GM21825 (cell line): Measurements from ENCODE around the gene HSPA6.
"Not testable (repeated sequence)": the region's sequence is repeated elsewhere in the genome, so short reads cannot be mapped to it uniquely, and the experiment has no call there.

Source experiments
- ATAC-seq: cut with Tn5 transposase; IDR thresholded peaks from one replicate; pipeline ENCODE4 v1.9.1; 2021; ENCODE audit warnings: mild to moderate bottlenecking, moderate library complexity; ENCODE audit not compliant: unreplicated experiment

The HSPA6 gene

DNA sequence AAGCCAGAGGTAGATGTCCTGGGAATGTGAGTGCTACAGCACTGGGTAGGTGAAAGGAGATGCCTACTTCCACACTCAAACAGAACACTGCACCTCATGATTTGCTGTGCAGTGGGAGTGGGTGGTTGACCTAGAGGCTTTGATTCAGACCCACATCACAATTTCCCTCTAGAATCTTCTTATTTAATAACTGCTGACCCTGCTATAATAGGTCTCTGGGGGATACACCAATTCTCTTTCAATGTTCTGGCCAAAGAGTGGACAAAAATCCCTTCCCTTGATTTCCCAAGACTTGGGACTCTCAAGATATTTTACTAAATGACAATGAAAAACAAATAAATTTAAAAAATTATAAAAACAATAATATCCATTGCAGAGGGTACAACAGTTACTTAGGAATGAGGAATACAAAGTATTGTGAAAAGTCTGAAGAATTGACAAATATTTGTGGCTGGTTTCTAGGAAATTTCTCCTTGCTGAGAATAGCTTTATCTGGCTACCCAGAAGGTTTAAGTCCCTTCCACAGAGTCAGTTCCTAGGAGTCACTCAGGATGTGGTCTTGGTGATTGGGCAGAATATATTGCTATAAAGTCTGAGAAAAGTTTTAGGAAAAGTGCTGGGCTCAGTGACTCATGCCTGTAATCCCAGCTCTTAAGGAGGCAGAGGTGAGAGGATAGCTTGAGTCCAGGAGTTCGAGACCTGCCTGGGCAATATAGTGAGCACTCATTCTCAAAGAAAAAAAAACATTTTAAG lies 21.5 kb upstream of the HSPA6 start:
- ATAC-seq, result no peak

DNA sequence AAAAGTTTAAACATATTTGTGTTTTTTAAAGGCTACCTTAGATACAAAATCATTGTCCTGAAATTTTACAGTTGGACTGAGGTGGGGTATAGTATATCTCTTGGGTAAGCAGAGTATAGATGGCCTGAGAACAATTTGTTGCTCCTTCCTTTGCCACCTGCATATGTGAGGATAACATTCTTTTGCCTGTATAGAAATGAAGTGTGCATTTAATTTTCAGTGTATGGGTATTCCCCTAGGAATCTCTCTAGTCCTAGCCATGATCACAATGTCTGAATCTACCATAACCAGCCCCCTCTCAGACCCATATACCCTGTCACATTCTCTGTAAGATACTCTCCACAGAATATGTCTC lies 21.0 kb upstream of the HSPA6 start:
- ATAC-seq, result no peak

GRCh38 chr1:161505686-161506085 lies 18.7 kb upstream of the HSPA6 start:
- ATAC-seq, result no peak

- ATAC-seq, result no peak
Observed at GRCh38 chr1:161506336-161507223, 17.8 kb upstream of the HSPA6 start.

DNA sequence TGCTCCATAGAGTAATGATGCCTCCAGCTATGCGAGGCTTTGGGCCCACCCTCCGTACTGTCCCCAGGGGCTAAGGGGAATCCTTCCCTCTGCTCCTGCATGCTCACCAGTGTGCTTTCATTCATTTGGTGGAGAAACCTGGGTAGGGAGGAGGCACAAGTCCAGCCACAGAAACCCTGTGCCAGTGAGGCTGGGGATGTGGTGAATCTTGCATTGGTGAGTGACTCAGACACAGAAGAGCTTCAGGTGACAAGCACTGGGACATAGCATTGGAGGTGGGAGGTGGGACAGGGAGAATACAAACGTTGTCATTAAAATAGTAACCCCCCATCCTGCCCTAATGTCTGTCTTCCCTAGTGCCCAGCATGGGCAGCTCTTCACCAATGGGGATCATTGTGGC lies 13.9 kb upstream of the HSPA6 start:
- ATAC-seq, result no peak

GRCh38 chr1:161511018-161511755 lies 13.2 kb upstream of the HSPA6 start:
- ATAC-seq, result no peak

GRCh38 chr1:161511756-161512060 lies 12.6 kb upstream of the HSPA6 start:
- ATAC-seq, result no peak

DNA sequence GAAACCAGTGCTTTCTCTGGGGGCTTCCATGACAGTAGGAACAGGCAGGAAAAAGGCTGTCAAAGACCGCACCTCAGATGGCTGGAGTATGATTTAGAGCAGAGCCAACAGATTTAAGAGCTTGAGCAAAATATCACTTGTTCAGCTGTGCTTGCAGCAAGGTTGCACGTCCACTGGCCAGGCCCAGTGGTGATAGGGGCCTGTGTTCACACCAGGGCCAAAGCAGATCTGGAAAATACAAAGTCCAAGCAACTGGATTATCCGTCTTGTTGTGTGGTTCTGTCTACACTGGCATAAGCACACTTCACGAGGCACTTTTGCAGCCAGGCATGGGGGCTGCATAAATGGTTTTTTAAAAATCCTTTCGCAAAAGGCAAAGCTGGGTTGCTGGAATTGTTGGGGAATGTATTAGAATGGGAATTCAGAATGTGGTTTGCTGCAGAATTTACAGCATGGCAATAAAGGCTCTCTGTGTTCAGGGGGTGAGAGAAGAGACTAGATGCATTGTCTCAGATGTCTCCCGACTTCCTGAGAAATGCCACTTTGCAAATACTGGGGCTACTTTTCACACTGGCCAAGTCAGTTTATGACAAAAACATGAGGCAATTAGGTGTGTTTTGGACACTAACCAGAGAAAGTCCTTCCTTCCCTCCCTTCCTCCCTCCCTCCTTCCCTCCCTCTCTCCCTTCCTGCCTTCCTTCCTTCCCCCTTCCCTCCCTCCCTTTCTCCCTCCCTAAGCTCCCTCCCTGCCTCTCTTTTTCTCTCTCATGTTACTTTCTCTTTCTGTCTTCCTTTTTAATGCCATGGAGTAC lies 11.5 kb upstream of the HSPA6 start:
- not testable (repeated sequence) for ATAC-seq

DNA sequence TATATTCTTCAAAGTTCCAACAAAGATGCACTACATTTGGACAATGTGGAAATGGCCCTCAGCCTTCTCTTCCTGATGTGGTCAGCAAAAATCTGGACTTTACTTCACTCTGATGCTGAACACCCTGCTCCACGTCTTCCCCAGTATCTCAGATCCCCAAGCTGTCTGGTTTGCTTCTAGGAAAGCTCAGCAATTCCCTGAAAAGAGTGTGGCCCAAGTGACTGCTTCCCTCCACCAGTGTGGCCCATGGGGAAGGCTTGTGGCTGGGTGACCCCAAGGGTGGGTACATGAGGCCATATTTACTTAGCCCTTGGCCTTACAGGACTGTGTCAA lies 10.9 kb upstream of the HSPA6 start:
- not testable (repeated sequence) for ATAC-seq

DNA sequence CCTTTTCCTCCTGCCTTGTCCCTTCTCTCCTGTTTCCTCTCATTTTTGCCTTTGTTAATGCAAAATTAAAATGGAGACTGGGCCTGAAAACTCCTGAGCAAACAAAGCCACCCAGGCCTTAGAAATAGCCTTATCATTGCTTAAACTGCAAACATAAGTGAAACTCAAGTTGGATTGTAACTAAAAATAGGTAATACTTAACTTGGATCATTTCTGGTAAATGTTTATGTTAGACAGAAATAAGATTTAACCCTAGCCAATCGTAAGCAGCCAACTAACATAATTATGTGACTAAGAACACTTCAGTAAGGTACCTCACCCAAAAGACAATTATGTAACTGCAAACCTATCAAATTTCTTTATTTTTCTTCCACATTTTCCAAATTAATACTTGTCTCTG lies 10.4 kb upstream of the HSPA6 start:
- not testable (repeated sequence) for ATAC-seq

- ATAC-seq, result not testable (repeated sequence)
Observed at GRCh38 chr1:161523041-161523816, 1.1 kb upstream of the HSPA6 start.

DNA sequence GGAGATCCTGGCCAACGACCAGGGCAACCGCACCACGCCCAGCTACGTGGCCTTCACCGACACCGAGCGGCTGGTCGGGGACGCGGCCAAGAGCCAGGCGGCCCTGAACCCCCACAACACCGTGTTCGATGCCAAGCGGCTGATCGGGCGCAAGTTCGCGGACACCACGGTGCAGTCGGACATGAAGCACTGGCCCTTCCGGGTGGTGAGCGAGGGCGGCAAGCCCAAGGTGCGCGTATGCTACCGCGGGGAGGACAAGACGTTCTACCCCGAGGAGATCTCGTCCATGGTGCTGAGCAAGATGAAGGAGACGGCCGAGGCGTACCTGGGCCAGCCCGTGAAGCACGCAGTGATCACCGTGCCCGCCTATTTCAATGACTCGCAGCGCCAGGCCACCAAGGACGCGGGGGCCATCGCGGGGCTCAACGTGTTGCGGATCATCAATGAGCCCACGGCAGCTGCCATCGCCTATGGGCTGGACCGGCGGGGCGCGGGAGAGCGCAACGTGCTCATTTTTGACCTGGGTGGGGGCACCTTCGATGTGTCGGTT lies 477 bp downstream of the HSPA6 start:
- peak; percentile 16 for ATAC-seq

DNA sequence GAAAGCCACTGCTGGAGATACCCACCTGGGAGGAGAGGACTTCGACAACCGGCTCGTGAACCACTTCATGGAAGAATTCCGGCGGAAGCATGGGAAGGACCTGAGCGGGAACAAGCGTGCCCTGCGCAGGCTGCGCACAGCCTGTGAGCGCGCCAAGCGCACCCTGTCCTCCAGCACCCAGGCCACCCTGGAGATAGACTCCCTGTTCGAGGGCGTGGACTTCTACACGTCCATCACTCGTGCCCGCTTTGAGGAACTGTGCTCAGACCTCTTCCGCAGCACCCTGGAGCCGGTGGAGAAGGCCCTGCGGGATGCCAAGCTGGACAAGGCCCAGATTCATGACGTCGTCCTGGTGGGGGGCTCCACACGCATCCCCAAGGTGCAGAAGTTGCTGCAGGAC lies 981 bp downstream of the HSPA6 start:
- ATAC-seq, result not testable (repeated sequence)

DNA sequence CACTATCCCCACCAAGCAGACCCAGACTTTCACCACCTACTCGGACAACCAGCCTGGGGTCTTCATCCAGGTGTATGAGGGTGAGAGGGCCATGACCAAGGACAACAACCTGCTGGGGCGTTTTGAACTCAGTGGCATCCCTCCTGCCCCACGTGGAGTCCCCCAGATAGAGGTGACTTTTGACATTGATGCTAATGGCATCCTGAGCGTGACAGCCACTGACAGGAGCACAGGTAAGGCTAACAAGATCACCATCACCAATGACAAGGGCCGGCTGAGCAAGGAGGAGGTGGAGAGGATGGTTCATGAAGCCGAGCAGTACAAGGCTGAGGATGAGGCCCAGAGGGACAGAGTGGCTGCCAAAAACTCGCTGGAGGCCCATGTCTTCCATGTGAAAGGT lies 1.6 kb downstream of the HSPA6 start:
- not testable (repeated sequence) for ATAC-seq

DNA sequence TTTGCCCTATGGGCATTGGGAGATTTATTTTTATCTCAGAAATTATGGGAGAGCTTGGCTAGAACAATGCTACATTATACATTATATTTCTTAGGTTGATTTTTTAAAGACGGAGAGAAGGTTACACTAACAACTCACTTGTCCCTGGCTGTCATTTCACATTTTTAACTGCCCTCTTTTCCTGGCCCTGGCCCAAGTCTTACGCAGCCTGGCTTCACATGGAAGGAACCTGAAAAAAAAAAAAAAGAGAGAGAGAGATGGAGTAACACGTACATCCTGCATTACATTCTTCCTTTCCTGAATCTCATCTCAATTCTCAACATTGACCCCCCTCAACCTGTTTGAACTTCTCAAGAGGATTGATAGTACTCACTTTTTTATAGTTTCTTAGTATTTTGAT lies 4.2 kb downstream of the HSPA6 start:
- not testable (repeated sequence) for ATAC-seq

DNA sequence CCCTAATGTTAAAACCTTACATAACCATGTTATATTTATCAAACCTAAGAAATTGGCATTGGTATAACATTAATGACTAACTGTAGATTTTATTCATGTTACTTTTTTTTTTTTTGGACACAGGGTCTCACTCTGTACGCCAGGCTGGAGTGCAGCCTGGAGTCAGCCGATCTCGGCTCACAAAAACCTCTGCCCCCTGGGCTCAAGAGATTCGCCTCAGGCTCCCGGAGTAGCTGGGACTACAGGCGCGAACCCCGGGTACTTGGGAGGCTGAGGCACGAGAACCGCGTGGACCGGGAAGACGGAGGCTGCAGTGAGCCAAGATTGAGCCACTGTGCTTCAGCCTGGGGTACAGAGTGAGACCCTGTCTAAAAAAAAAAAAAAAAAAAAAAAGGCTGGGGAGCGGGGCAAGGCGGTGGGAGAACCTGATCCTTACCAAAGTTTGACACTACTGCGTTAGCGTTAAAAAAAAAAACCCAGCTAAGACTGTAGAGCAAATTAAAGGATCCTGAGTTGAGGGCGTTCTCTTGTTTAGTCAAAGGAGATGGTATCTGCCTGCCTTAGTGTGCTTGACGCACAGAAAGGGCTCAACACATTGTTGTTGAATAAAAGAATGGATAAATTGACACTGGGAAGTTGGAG lies 5.2 kb downstream of the HSPA6 start:
- not testable (repeated sequence) for ATAC-seq

DNA sequence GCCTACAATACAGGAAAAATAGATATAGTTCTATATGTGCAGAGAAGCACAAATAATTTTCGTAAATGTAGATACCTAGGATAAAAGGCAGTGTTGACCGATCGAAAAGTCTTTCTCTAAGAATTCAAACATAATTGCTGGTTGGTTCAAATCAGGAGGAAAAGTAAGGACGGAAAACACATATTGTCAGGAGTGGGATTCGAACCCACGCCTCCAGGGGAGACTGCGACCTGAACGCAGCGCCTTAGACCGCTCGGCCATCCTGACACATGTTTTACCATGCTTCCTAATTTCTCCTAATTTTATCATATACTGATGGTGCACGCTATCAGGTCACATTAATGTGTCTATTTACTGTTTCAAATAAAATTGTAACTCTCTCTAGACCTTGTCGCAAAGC lies 5.8 kb downstream of the HSPA6 start:
- peak; percentile 21 for ATAC-seq

DNA sequence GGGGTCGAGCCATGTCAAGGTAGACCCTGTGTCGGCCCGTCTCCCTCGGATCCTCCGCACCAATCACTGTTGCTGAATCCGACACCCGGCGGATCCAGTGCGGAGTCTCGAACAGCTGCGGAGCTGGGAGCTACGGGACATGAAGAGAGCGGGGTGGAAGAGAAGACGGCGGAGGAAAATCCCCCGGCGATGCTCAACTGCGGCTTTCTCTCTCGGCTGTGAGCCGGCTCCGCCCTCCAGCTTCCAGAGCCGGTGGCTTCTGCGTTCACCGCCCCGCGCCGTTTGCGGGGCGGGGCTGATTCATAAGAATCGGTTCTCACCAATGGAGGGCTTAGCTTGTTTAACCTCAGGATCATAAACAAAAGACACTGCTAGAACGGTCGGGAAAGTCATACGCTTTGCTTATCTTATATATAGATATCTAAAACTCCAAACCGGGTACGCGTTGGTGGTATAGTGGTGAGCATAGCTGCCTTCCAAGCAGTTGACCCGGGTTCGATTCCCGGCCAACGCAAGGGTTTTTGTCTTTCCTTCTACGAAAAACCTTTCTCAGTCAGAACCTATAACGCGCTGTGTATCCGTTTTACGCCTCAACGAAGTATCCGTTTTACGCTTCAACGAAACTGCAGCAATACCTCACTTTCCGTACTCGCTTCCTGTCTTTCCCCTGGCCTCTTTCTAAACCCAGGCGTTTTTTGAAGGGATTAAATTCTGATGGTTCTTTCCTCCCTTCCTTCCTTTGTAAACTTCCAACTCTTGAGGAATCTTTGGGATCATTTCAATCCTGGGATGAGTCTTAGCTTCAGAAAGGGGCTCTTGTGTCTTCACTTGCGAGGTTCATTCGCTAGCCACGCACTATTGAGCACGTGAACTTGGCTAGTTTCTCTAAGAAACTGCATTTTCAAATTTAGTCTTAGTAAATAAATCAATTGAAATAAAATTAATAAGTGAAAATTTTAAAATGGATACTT lies 6.6 kb downstream of the HSPA6 start:
- peak; percentile 62 for ATAC-seq
